ENCODE measurements around the gene KLK10.

KLK10 gene

DNA sequence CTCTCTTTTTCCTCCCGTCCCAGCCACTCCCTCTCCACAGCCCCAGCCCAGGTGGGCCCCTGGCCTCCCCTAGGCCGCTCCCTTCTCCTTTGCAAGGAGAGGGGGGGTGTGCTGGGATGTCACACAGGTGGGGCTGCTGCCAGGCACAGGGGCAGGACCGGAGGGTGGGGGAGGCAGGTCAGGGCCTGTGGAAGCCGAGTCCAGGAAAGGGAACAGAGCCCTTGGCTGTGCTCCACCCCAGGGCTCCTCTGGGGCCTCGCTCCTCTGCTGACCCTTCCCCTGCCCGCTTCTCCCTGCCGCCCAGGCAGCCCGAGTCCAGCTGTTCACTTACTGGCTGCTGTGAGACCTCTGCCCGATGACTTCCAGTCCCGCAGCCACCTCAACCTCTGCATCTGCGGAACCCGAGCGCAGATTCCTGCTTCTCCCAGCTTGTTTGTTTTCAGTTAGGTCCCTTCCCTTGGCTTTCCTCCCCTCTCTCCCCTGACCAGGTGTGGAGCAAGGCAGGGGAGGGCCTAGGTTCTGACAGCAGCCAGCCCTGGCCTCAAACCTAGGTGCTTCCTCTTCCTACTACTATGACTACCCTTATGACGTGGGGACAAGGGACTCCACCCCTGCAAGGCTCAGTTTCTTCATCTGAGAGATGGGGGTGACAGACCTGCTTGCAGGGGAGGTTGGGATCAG, 7.8 kb upstream of the KLK10 start:
- H3K4me3 ChIP-seq (ENCODE audit: low read depth, low read length): no peak overlapping the region
- TF ChIP-seq, protein P1, sequence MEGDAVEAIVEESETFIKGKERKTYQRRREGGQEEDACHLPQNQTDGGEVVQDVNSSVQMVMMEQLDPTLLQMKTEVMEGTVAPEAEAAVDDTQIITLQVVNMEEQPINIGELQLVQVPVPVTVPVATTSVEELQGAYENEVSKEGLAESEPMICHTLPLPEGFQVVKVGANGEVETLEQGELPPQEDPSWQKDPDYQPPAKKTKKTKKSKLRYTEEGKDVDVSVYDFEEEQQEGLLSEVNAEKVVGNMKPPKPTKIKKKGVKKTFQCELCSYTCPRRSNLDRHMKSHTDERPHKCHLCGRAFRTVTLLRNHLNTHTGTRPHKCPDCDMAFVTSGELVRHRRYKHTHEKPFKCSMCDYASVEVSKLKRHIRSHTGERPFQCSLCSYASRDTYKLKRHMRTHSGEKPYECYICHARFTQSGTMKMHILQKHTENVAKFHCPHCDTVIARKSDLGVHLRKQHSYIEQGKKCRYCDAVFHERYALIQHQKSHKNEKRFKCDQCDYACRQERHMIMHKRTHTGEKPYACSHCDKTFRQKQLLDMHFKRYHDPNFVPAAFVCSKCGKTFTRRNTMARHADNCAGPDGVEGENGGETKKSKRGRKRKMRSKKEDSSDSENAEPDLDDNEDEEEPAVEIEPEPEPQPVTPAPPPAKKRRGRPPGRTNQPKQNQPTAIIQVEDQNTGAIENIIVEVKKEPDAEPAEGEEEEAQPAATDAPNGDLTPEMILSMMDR (IDR thresholded peaks at IDR 0.05; ENCODE audit: low read depth, low read length): no peak

DNA sequence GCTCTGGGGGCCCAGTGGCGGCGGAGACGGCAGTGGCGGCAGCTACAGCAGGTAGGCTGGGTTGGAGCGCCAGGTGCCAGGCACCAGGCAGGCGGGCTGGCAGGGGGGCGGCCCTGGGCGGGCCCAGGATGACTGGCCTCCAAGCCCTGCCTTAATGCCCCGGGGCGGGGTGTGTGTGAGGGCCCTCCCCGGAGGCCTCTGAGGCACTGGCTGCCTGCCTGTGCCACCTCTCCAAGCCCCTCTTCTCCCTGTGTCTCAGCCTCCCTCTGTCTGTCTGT, 7.0 kb upstream of the KLK10 start, which contains the start of gene KLK11:
Gene KLK11, minus strand, starts transcription at position 63 of the 278 bp plus-strand sequence. CDS start 985 bp downstream, outside the sequence.
- TF ChIP-seq, protein P1 (IDR thresholded peaks at IDR 0.05; ENCODE audit: low read depth, low read length): no peak
- no peak within 1 kb of the TSS for H3K4me3 ChIP-seq (ENCODE audit: low read depth, low read length)

DNA sequence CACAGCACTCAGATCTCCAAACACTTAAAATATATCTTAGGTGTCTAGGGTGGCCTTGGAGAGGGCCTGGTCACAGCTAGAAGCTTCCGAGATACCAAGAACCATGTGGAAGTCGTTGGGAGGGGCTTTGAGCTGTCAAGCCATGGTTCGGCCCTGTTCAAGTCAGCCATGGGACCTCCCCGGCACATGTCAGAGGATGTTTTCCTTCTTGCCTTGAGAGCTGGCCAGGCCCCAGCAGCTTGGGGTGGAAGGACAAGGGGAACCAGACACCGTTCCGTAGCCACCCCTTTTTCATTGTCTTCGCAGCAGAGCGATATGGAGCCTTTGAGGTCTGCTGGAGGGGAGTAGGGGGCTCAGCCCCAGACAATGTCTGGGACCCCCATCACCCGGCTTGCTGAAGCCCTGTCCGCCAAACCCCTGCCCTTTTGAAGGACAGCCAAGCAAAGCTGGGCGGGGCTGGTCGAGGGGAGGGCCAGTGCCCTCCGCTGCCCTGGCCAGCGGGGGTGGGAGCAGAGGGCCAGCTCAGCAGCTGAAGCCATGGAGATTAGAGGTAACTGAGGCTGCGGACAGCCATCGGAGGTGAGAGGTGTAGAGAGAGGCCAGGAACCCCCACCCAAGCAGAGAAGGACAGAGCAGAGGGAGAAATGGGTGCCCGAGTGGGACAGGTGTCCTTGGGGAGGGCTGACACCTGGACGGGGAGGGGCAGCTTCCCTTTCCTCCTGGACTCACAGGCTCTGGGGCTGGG, 6.5 kb upstream of the KLK10 start:
- TF ChIP-seq, protein P1 (IDR thresholded peaks at IDR 0.05; ENCODE audit: low read depth, low read length): no peak
- no peak overlapping the region for H3K4me3 ChIP-seq (ENCODE audit: low read depth, low read length)

DNA sequence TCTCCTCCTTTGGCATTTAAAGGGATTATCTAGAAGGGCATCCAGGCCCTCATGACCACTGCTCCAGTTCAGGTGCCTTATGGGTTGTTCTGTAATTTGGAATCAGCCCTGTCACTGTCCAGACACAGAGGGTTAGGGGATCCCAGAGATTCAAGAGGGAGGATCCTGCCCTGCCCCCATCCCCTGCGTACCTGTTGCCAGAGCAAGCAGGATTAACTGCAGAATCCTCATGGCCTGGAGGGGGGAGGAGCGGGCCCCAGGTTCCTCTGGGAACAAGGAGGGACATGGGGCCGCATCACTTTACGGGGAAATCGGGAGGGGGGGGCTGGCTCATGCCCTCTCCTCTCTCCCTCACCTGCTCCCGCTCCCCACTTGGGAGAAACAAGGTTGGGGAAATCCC, 5.9 kb upstream of the KLK10 start:
- no peak overlapping the region for H3K4me3 ChIP-seq (ENCODE audit: low read depth, low read length)
- TF ChIP-seq, protein P1 (IDR thresholded peaks at IDR 0.05; ENCODE audit: low read depth, low read length): no peak

DNA sequence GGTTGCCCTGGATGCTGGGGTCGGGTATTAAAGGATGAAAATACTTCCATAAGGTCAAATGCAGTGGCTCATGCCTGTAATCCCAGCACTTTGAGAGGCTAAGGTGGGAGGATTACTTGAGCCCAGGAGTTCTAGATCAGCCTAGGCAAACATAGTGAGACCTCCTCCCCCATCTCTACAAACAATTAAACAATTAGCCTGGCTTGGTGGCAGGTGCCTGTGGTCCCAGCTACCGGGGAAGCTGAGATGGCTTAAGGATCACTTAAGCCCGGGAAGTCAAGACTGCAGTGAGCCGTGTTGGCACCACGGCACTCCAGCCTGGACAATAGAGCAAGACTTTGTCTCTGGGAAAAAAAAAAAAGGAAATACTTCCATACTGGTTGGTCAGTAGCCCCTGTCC, 5.4 kb upstream of the KLK10 start:
- TF ChIP-seq, protein P1 (IDR thresholded peaks at IDR 0.05; ENCODE audit: low read depth, low read length): no peak
- no peak overlapping the region for H3K4me3 ChIP-seq (ENCODE audit: low read depth, low read length)

DNA sequence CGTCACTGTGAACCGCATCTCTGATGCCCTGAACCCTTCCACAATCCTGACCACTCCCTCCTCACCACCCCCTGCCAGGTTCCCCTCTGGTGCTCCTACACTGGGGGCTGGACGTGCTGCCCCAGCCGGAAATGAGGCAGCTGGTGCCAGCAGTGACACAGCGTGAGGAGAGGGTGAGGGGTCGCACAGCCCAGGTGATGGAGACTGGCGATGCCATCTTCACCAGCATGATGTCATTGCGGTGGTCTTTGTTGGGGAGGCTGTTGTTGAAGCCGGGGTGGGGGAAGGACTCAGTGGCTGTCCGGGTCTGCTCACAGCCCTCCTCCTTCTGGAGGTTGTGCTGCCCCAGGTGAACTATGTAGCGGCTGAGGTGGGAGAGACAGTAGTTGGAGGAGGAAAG, 4.4 kb upstream of the KLK10 start:
- TF ChIP-seq, protein P1 (IDR thresholded peaks at IDR 0.05; ENCODE audit: low read depth, low read length): no peak

DNA sequence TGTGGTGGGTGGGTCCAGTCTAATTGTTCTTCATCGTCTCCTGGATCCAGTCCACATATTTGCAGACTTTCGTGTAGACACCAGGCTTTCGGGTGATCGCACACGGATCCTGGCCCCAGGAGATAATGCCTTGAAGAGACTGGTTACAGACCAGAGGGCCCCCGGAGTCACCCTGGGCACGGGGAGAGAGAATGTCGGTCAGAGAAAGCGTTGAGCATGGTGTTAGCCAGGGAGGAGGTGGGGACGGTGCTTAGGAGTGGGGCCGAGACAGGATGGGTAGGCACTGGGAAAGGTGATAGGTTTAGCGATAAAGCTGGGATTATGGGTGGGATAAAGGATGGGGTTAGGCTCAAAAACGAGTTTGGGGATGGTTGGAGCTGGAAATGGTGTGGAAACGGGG, 3.0 kb upstream of the KLK10 start:
- TF ChIP-seq, protein P1 (IDR thresholded peaks at IDR 0.05; ENCODE audit: low read depth, low read length): no peak
- H3K4me3 ChIP-seq (ENCODE audit: low read depth, low read length): no peak overlapping the region

More for the DNA sequence above, 4.4 kb upstream of the KLK10 start:
- no peak overlapping the region for H3K4me3 ChIP-seq (ENCODE audit: low read depth, low read length)

Data from WI38 (cell line).